GM21423 (cell line): ENCODE results near the gene NDUFA13.

Source experiments
- ATAC-seq: cut with Tn5 transposase; IDR thresholded peaks from one replicate; pipeline ENCODE4 v1.9.1; 2021; ENCODE audit warnings: mild to moderate bottlenecking, moderate library complexity; ENCODE audit not compliant: unreplicated experiment

The NDUFA13 gene

DNA sequence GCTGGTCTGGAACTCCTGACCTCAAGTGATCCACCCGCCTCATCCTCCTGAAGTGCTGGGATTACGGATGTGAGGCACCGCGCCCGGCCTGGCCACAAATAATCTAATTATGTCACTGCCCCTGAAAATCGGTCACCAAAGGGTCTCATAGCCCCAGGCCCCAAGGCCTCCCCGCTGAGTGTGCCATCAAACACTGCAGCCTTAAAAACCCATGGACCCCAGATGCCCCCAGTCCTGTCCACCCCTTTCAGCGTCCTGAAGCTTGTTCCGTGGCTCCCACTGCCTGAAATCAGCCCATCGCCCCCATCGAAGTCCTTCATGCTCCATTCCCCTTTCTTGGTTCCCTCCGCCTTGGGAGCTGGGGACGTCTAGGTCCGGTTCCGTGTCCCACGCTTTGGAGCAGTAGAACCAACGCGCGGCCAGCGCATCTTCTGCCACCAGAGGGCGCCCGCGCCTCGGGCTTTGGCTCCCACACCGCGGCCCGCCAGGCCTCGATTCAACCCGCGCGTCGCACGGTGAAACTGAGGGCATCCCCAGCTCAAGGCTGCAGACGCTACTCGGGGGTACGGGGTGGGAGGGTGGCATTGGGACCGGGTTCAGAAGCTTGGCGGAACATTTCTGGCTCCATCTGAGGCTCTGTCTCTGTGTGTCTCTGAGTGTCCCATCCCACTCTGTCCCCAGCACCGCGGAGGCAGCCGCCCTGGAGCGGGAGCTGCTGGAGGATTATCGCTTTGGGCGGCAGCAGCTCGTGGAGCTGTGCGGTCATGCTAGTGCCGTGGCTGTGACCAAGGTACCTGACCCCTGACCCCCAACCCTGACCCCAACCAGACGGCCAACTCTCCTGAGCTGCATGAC, 16.2 kb downstream of the NDUFA13 start:
- no peak for ATAC-seq

DNA sequence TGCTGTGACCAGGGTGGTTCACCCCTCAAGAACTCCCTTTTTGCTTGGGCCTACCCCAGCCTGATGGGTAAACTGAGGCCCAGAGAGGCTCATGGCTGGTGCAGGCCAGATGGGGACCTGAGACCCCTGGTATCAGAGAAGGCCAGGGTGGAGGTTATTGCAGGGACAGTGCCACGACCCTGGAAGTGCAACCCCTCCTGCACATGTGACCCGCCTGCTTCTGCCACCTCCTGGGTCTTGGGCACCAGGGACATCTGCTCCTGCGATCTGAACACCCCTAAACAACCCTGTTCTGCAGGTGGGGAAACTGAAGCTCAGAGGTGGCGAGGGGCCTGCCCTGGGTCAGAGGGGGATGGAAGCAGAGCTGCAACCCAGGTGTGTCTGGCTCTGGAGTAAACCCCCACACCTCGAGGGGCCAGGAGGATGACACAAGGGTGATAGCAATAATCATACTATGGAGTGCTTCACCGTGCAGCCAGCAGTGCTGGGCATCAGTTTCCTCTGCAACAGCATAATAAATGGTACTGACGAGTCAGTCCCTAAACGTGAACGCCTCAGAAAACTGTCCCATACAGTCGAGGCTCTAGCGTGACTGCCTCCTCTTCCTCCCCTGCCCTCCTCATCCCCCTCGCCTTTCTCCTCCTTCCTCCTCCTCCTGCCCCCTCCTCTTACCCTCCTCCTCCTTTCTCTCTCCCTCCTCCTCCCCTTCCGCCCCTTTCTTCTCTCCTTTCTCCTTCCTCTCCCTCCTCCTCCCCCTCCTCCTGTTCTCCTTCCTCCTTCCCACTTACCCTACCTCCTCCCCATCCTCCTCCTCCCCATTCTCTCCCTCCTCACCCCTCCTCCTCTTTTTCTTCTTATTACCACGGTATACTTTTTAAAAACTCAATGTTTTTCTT, 17.0 kb downstream of the NDUFA13 start:
- no peak for ATAC-seq

DNA sequence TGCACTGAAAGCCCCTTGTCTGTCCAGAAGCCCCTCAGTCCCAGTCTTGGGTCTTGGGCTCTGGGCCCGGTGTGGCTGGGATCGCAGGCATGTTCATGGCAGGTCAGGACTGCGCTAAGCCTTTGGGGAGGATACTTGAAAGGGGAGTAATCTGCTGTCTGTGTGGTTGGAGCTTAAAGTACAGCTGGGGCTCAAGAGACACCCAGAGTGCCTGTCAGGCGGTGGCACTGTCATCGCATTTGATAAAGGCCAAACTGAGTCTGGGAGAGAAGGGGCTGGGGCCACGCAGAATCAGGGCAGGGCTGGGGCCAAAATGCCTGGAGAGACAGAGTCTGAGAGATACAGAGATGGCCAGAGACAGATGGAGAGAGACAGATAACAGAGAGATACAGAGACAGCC, 17.8 kb downstream of the NDUFA13 start:
- no peak for ATAC-seq

DNA sequence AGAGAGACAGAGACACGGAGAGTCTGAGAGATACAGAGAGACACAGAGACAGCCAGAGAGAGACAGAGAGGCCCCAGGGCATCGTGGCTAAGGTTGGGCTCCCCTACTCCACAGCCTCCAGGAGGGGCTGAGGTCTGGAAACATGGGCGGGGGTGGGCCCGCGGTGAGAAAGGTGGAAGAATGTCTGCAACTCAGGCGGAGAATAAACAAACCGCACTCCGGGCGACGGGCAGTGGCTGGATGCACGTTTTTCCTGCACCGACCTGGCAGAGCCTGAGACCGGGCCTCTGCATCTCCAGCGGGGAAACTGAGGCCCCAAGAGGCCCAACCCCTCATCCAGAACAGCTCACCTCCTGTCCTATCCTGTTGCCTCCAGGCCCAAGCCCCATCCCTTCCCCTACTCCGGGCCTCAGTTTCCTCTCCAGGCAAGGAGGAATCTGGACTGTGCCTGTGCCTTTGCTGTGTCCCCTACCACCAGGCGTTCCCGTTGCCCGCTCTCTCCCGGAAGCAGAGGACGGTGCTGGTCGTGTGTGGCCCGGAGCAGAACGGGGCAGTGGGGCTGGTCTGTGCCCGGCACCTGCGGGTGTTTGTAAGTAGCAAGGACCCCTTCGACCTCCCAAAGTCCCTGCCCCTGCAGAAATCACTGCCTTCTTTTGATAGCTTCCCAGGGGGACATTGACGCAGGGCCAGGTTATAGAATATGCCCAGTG, 18.7 kb downstream of the NDUFA13 start:
- no peak for ATAC-seq

DNA sequence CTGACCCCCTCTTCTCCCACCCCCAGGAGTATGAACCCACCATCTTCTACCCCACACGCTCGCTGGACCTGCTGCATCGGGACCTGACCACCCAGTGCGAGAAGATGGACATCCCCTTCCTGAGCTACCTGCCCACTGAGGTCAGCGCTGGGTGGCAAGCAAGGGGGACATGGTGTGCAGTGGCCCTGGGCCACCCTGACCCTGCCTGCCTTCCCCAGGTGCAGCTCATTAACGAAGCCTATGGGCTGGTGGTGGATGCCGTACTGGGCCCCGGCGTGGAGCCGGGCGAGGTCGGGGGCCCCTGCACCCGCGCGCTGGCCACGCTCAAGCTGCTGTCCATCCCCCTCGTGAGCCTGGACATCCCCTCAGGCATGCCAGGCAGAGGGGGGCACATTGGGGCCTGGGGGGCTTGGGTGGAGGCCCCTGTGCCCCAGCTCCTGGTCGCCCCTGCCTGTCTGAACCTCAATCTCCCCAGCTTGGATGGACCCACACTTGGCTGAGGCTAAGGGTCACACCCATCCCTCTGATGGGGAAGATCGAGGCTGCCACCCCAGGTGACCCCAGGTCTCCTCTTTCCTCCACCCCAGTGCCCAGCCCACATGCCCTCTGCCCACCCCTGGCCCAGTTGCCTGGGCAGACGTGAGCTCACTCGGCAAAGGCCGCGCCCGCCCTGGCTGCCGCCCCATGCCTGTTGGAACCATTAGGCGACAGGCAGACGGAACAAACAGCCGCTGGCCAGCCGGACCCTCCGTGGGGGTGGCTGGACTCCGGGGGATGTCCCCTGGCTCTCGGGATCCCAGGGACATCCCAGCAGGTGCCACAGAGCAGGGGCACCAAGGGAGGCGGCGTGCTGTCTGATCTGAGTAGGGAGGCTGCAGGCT, 19.5 kb downstream of the NDUFA13 start:
- no peak for ATAC-seq

DNA sequence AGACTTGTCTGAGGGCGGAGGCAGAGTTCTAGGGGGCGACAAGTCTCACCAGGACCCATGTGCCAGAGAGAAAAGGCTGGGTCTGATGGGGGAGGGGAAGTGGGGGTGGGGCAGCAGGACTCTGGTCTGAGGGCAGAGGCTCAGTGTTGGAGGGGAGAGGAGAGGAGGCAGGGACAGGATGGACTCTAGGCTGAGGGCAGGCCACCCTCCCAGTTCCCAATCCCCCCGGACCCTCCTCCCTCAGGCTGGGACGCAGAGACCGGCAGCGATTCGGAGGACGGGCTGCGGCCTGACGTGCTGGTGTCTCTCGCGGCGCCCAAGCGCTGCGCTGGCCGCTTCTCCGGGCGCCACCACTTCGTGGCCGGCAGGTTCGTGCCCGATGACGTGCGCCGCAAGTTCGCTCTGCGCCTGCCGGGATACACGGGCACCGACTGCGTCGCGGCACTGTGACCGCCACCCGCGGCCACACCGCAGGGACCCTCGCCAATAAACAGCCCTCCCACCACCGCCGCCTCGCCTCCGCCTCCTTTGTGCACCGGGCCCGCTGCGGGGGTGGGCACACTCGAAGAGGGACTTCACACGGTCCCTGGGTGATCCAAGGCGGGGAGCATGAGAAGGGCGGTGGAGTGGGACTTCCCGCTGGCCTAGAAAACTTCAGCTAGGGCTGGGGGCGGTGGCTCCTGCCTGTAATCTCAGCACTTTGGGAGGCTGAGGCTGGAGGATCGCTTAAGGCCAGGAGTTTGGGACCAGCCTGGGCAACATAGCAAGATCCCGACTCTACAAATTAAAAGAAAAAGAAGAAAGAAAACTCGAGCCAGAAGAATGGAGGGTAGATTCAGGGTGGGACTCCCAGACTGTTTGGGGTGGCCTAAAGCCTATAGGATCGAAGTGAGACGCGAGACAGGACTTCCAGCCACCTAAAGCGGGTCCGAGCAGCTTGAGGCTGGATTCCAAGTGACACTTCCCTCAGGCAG, 21.3 kb downstream of the NDUFA13 start:
- ATAC-seq = no peak

DNA sequence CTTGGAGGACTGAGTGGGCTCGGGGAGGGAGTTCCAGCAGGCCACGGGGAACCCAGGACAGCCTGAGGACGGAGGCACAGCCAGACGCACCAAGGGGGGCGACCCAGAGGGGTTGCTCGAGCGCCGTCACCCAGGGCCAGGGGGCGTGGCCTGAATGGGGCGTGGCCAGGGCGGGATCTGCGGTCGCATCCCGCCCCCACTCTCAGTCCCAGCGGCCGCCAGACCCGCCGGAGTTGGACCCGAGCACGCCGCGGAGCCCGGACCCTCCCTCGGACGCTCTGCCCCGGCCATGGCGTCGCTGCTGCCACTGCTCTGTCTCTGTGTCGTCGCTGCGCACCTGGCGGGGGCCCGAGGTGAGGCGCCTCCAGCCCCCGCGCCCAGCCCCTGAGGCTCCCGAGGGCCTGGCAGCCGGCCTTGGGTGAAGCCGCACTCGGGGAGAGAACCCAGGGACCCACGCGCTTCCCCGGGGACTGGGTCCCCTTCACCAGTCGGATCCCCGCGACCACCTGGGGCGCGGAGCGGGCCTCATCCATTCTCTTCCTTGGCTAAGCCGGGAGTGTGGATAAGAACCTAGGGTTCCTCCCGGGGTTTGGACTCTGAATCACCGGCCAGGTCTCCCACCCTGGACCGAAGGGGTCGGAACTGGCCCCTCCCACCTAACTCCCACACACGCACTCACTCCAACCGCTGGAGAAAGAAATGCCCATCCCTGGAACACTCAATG, 22.2 kb downstream of the NDUFA13 start, which contains the start of gene CILP2:
Gene CILP2 (plus strand): TSS at position 205 of the 724 bp plus-strand sequence. CDS start 85 bp downstream, at position 290.
- no peak for ATAC-seq

DNA sequence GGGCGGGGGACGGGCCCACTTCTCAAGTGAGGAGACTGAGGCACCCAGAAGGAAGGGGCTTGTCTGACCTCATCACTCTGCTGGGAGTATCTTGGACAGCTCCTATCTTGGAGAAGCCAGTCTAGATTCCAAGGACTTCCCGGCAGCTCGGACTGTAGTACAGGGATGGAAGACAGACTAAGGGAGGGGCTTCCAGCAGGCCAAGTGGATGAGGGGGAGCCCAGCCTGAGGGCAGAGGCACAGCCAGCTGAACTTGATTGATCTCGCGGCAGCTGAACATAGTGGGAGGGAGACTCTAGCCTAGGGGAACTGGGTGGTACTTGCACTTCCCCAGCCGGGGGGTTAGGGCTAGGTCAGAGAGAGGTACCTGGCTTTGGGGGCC, 22.8 kb downstream of the NDUFA13 start:
- no peak for ATAC-seq

DNA sequence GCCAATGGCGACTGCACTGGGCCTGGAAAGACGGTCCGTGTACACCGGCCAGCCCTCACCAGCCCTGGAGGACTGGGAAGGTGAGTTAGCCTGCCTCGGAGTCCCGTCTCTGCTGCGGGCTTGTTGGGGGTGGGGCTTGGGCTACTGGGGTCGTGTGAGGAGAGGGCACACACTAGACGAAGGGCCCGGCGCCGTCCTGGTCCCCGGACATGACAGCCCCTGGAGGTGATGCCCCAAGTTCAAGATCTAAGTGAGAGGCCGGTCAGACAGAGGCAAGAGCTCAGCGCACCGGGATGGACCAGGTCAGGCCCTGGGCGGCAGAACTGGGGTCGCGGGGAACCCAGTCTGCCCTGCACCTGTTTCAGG, 23.7 kb downstream of the NDUFA13 start:
- ATAC-seq = no peak

DNA sequence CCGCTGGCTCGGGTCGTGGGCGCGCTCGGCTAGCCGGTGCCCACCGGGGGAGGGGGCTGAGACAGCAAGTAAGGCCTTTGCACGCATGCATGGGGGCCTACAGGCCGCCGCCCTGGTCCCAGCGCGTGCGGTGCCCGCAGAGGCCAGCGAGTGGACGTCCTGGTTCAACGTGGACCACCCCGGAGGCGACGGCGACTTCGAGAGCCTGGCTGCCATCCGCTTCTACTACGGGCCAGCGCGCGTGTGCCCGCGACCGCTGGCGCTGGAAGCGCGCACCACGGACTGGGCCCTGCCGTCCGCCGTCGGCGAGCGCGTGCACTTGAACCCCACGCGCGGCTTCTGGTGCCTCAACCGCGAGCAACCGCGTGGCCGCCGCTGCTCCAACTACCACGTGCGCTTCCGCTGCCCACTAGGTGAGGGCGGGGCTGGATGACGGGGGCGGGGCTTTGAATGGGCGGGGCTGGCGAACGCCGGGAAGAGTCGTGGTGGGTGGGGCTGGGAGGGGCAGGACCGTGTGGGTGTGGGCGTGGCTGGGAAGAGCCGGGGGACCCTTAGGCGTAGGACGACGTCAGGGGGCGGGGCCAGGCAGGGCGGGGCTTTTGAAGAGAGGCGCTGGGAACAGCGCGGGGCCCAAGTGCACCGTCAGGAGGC, 24.2 kb downstream of the NDUFA13 start:
- ATAC-seq = no peak

DNA sequence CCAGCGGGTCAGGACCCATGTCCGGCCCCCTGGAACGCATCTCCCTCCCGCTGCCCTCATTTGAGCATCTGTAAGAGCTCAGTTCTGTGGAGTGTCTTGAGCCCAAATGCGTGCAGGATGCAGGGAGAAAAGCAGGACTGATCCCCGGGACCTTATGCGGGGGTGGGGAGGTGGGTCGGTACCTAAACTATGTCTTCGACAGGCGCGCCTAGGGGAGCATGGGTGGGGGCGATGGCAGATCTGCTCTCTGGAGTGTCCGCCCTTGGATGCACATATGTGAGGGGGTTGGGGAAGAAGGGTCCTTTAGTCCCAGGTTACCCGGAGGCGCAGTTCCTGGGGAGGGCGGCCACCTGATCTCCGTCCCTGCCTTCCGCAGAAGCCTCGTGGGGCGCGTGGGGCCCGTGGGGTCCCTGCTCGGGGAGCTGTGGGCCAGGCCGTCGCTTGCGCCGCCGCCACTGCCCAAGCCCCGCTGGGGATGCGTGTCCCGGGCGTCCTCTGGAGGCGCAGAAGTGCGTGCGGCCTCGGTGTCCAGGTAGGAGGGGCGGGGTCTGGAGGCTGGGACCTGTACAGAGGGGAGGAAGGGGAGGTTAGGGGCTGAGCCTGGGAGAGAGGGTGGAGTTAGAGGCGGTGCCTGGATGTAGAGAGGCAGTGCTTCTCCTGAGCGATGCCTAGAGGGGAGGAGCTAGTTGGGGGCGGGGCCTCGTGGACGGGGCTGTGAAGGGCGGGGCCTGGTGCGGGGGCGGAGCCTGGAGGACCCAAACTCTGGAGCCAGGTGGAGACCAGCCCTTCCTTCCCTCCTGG, 24.9 kb downstream of the NDUFA13 start:
- ATAC-seq = no peak

DNA sequence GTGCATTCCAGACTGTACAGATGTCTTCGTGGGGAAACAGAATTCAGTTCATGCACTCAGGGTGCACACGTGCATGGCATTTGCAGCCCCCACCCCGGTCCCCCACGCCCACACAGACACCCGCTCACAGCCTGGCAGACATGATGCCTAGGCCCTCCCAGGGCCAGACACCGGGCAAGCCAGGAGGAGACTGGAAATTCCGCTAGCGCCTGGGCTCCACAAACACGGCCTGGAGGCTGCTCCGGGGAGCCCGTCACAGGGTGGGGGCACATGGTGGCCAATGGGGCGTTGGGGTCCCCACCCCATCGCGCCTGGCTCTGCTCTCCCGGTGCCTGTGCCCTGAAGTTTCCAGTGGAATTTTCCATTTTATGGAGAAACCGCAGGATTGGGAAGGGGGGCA, 25.6 kb downstream of the NDUFA13 start:
- ATAC-seq = no peak

DNA sequence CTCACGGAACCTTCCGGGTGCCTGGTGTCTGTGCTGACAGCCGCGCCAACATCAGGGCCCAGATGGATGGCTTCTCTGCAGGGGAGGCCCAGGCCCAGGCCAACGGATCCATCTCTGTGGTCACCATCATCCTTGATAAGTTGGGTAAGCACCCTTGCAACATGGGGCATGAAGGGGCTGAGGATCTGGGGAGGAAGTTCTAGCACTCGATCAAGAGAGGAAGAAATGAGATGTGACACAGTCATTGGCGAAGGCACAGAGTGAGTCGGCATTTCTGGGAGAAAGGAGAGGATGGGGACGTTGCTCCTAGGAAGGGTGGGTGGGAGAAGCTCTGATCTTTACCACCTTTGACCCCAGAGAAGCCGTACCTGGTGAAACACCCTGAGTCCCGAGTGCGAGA, 26.5 kb downstream of the NDUFA13 start:
- no peak for ATAC-seq

DNA sequence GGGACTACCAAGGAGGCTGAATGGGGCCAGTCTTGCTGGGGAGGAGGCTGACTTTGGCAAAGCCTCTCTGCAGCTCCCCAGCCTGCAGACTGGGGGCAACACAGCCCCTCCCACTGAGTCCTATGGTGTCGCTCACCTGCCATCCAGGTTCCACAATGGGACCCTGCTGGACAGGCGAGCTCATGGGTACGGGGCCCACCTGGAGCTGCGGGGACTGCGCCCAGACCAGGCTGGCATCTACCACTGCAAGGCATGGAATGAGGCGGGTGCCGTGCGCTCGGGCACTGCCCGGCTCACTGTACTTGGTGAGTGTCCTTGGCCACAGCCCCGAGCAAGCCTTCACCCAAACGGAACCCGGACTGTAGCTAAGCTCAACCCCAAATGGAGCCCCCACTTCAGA, 27.1 kb downstream of the NDUFA13 start:
- ATAC-seq = no peak

DNA sequence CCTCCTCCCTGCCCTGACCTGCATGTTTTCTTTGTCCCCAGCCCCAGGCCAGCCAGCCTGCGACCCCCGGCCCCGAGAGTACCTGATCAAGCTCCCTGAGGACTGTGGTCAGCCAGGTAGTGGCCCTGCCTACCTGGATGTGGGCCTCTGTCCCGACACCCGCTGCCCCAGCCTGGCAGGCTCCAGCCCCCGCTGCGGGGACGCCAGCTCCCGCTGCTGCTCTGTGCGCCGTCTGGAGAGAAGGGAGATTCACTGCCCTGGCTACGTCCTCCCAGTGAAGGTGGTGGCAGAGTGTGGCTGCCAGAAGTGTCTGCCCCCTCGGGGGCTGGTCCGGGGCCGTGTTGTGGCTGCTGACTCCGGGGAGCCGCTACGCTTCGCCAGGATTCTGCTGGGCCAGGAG, 27.6 kb downstream of the NDUFA13 start:
- no peak for ATAC-seq

DNA sequence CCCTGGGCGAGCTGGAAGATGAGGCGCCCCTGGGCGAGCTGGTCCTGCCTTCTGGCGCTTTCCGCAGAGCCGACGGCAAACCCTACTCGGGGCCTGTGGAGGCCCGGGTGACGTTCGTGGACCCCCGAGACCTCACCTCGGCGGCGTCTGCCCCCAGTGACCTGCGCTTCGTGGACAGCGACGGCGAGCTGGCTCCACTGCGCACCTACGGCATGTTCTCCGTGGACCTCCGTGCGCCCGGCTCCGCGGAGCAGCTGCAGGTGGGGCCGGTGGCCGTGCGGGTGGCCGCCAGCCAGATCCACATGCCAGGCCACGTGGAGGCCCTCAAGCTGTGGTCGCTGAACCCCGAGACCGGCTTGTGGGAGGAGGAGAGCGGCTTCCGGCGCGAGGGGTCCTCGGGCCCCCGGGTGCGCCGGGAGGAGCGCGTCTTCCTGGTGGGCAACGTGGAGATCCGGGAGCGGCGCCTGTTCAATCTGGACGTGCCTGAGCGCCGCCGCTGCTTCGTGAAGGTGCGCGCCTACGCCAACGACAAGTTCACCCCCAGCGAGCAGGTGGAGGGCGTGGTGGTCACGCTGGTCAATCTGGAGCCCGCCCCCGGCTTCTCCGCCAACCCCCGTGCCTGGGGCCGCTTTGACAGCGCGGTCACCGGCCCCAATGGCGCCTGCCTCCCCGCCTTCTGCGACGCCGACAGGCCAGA, 28.4 kb downstream of the NDUFA13 start:
- ATAC-seq = no peak
